Stimulated activated CD8-positive, alpha-beta memory T cell treated with anti-CD3 and anti-CD28 coated beads, Interleukin-7, amount 100 ng/mL, for 1 hour (primary cell): ENCODE results near the gene ABHD4.
"Not testable (repeated sequence)": the region's sequence is repeated elsewhere in the genome, so short reads cannot be mapped to it uniquely, and the experiment has no call there.

Experiments
- DNase-seq, 2 donors: peaks; one replicate each; pipeline ENCODE4 v3.0.0-alpha.2; 2020; ENCODE audit warnings: low read depth in 2 of 2

Gene ABHD4

GRCh38 chr14:22561661-22562579 lies 36.2 kb upstream of the ABHD4 start:
- DNase-seq = peak in 1 of 2 donors; percentile 53

GRCh38 chr14:22563987-22564386 lies 34.1 kb upstream of the ABHD4 start:
- DNase-seq = no peak

- no peak for DNase-seq
These were observed 33.6 kb upstream of the ABHD4 start for GRCh38 chr14:22564463-22564862.

- DNase-seq = no peak
These were observed 32.6 kb upstream of the ABHD4 start for GRCh38 chr14:22565391-22565945.

- DNase-seq = not testable (repeated sequence)
These were observed 31.8 kb upstream of the ABHD4 start for GRCh38 chr14:22566266-22566665.

GRCh38 chr14:22566845-22567244 lies 31.3 kb upstream of the ABHD4 start:
- DNase-seq = no peak

- DNase-seq = no peak
These were observed 30.7 kb upstream of the ABHD4 start for GRCh38 chr14:22567437-22567836.

GRCh38 chr14:22569106-22569736 lies 28.9 kb upstream of the ABHD4 start:
- no peak for DNase-seq

GRCh38 chr14:22569737-22570131 lies 28.4 kb upstream of the ABHD4 start:
- DNase-seq = no peak

- peak; percentile 54 to 57 for DNase-seq
These were observed 27.8 kb upstream of the ABHD4 start for GRCh38 chr14:22570132-22570949.

GRCh38 chr14:22572562-22573058 lies 25.5 kb upstream of the ABHD4 start:
- no peak for DNase-seq

- DNase-seq = no peak
These were observed 24.3 kb upstream of the ABHD4 start for GRCh38 chr14:22573804-22574203.

GRCh38 chr14:22577334-22577908 lies 20.7 kb upstream of the ABHD4 start:
- no peak for DNase-seq

- no peak for DNase-seq
These were observed 18.9 kb upstream of the ABHD4 start for GRCh38 chr14:22579236-22579635.

GRCh38 chr14:22579881-22580280 lies 18.2 kb upstream of the ABHD4 start:
- DNase-seq = no peak

- DNase-seq = no peak
These were observed 17.5 kb upstream of the ABHD4 start for GRCh38 chr14:22580625-22581024.

- no peak for DNase-seq
These were observed 14.1 kb upstream of the ABHD4 start for GRCh38 chr14:22583994-22584393.

GRCh38 chr14:22587247-22587646 lies 10.9 kb upstream of the ABHD4 start:
- DNase-seq = no peak

GRCh38 chr14:22587677-22588422 lies 10.2 kb upstream of the ABHD4 start:
- DNase-seq = not testable (repeated sequence)

- DNase-seq = no peak
These were observed 9.5 kb upstream of the ABHD4 start for GRCh38 chr14:22588526-22589095.
